ENCODE data around the gene ZNF341.

ZNF341 gene

GRCh38 chr20:33711446-33711738 lies 20.4 kb upstream of the ZNF341 start:
- DNase-seq (ENCODE audit: low read depth): no peak
- no peak for TF ChIP-seq CTCF (conservative IDR thresholded peaks at IDR 0.05; ENCODE audit: low read depth, low read length)
- no peak overlapping the region for H3K4me3 ChIP-seq (ENCODE audit: low read length)

GRCh38 chr20:33713865-33714367 lies 17.9 kb upstream of the ZNF341 start:
- TF ChIP-seq CTCF (conservative IDR thresholded peaks at IDR 0.05; ENCODE audit: low read depth, low read length): no peak
- no peak for DNase-seq (ENCODE audit: low read depth)
- H3K4me3 ChIP-seq (ENCODE audit: low read length): no peak overlapping the region

- DNase-seq (ENCODE audit: low read depth): no peak
- TF ChIP-seq CTCF (conservative IDR thresholded peaks at IDR 0.05; ENCODE audit: low read depth, low read length): no peak
- H3K4me3 ChIP-seq (ENCODE audit: low read length): no peak overlapping the region
Measured at GRCh38 chr20:33716498-33716897, 15.3 kb upstream of the ZNF341 start.

- peak overlapping the region; percentile 85 for H3K4me3 ChIP-seq (ENCODE audit: low read length)
- no peak for DNase-seq (ENCODE audit: low read depth)
- no peak for TF ChIP-seq CTCF (conservative IDR thresholded peaks at IDR 0.05; ENCODE audit: low read depth, low read length)
Measured at GRCh38 chr20:33719277-33719988, 12.4 kb upstream of the ZNF341 start.

GRCh38 chr20:33719989-33720709 lies 11.6 kb upstream of the ZNF341 start, which contains the start of gene PXMP4:
Gene PXMP4, minus strand, starts transcription at chr20:33720310. Its CDS starts 103 bp downstream, at chr20:33720207.
- peak within 1 kb of the TSS; percentile 85 for H3K4me3 ChIP-seq (ENCODE audit: low read length)
- TF ChIP-seq CTCF (conservative IDR thresholded peaks at IDR 0.05; ENCODE audit: low read depth, low read length): no peak
- DNase-seq (ENCODE audit: low read depth): peak; percentile 91

- no peak overlapping the region for H3K4me3 ChIP-seq (ENCODE audit: low read length)
- DNase-seq (ENCODE audit: low read depth): no peak
- no peak for TF ChIP-seq CTCF (conservative IDR thresholded peaks at IDR 0.05; ENCODE audit: low read depth, low read length)
Measured at GRCh38 chr20:33721391-33722140, 10.2 kb upstream of the ZNF341 start.
